Measurements from ENCODE around the gene TRPC3. TPM values are rescaled to one million over a fixed set of nuclear protein-coding genes. Genes with fewer than 3 reads are reported as not detected.

TRPC3 gene
- total RNA-seq, 1 experiment from 2014 or later, result 0.24 TPM

DNA sequence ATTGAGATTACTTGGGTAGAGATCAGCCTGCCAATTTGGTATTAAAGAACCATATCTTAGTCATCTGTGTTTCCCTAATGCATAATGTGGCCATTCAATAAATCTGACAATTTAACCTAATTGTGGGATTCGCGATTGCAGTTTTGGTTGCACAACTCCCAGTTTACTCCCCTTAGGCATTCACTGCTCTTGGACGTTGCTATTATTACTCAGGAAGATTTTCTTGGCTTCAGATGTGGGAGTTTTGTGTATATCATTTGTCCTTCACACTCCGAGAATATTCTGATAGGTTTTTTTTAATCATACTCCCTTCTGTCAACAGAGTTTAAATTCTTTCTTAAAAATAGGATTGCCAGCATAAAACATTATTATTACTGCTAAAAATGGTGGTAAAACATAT, 22.0 kb upstream of the TRPC3 start:
- POLR2A ChIA-PET (ENCODE audit: unreplicated experiment), result no interaction called here
- no peak for TF ChIP-seq EZH2 (IDR thresholded peaks at IDR 0.05; ENCODE audit: low read depth)
- TF ChIP-seq, protein P1, sequence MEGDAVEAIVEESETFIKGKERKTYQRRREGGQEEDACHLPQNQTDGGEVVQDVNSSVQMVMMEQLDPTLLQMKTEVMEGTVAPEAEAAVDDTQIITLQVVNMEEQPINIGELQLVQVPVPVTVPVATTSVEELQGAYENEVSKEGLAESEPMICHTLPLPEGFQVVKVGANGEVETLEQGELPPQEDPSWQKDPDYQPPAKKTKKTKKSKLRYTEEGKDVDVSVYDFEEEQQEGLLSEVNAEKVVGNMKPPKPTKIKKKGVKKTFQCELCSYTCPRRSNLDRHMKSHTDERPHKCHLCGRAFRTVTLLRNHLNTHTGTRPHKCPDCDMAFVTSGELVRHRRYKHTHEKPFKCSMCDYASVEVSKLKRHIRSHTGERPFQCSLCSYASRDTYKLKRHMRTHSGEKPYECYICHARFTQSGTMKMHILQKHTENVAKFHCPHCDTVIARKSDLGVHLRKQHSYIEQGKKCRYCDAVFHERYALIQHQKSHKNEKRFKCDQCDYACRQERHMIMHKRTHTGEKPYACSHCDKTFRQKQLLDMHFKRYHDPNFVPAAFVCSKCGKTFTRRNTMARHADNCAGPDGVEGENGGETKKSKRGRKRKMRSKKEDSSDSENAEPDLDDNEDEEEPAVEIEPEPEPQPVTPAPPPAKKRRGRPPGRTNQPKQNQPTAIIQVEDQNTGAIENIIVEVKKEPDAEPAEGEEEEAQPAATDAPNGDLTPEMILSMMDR (conservative IDR thresholded peaks at IDR 0.05), result no peak
- no peaks in the 10 kb centered on the region for H3K9me3 ChIP-seq (ENCODE audit: insufficient read depth, low read depth)
- intact Hi-C loops (cut with micrococcal nuclease; ENCODE audit: unreplicated experiment), result no loop called here
- H4K20me1 ChIP-seq (ENCODE audit: insufficient read depth), result no peaks in the 10 kb centered on the region
- BruUV-seq (replicated peaks), result no TSS peak
- H3K4me2 ChIP-seq, result no peak overlapping the region
- DNase-seq, result no peak
- H3F3A ChIP-seq (ENCODE audit: insufficient read depth, low read depth), result no peaks in the 10 kb centered on the region
- CTCF ChIA-PET, result no interaction called here
- H3K36me3 ChIP-seq (ENCODE audit: low read depth), result no peaks in the 10 kb centered on the region
- no peaks in the 10 kb centered on the region for H3K79me2 ChIP-seq (ENCODE audit: low read depth)
- no peak overlapping the region for H3K27ac ChIP-seq
- no peak overlapping the region for H2AFZ ChIP-seq
- H3K4me3 ChIP-seq, result no peak overlapping the region
- no peaks in the 10 kb centered on the region for H3K4me1 ChIP-seq (replicated peaks; ENCODE audit: insufficient read depth)
- no peaks in the 10 kb centered on the region for H3K27me3 ChIP-seq (ENCODE audit: insufficient read depth, low read depth)
- no peaks in the 10 kb centered on the region for H3K9me2 ChIP-seq (ENCODE audit: insufficient read depth)

DNA sequence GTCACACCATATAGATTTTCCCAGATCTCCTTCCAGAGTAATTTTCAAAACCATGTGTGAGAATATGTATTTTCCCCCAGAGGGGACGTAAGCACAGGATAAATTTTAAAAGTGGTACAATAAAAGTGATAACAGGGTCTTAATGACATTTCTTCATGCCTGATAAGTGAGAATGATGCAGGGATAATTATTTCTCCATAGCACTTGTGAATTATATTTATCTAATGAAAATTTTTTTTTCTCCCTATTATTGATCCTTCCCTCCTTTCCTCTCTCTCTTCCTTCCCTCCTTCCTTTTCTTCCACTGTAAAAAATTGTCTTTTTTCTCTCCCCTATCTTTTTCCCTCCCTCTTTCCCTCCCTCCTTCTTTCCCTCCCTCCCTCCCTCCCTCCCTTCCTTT, 17.0 kb upstream of the TRPC3 start:
- no TSS peak for BruUV-seq (replicated peaks)

DNA sequence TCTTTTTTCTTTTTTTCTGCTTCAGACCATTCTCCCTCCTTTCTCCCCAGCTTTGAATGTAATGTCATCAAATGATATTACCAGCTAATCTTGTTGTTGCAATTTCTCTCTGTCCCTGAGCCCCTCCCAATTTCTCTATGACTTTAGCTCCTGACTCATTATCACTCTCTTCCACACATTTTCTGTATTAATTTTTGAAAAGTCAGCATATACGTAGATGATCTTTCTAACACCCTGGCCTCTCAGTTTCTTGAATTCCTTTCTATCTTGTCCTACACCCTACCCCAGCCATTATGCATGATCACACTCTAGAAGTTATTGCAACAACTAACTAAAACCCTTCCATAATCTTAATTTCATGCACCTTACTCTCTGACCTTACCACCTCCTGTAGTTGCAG, 13.1 kb upstream of the TRPC3 start:
- ChIA-PET CTCF (no interaction called here), POLR2A (ENCODE audit: unreplicated experiment) (no interaction called here)
- Histone ChIP-seq H3K4me2 (no peak overlapping the region), H4K20me1 (ENCODE audit: insufficient read depth) (no peaks in the 10 kb centered on the region), H3K9me2 (ENCODE audit: insufficient read depth) (no peaks in the 10 kb centered on the region; the same call in 1 of the 2 replicates), H3K27ac (no peak overlapping the region), H3K27me3 (ENCODE audit: insufficient read depth, low read depth) (no peaks in the 10 kb centered on the region), H3K9me3 (ENCODE audit: insufficient read depth, low read depth) (no peaks in the 10 kb centered on the region), H2AFZ (no peak overlapping the region), H3K4me1 (replicated peaks; ENCODE audit: insufficient read depth) (no peaks in the 10 kb centered on the region), H3K4me3 (no peak overlapping the region), H3K79me2 (ENCODE audit: low read depth) (no peaks in the 10 kb centered on the region), H3F3A (ENCODE audit: insufficient read depth, low read depth) (no peaks in the 10 kb centered on the region), H3K36me3 (ENCODE audit: low read depth) (no peaks in the 10 kb centered on the region)
- DNase-seq, result no peak
- no TSS peak for BruUV-seq (replicated peaks)
- no peak for TF ChIP-seq EZH2 (IDR thresholded peaks at IDR 0.05; ENCODE audit: low read depth)
- TF ChIP-seq, protein P1 (conservative IDR thresholded peaks at IDR 0.05), result no peak
- intact Hi-C loops (cut with micrococcal nuclease; ENCODE audit: unreplicated experiment), result no loop called here

More for the DNA sequence above, 17.0 kb upstream of the TRPC3 start:
- Histone ChIP-seq H2AFZ (no peak overlapping the region), H3K4me3 (no peak overlapping the region), H3K4me2 (no peak overlapping the region), H3K36me3 (ENCODE audit: low read depth) (no peaks in the 10 kb centered on the region), H3K27me3 (ENCODE audit: insufficient read depth, low read depth) (no peaks in the 10 kb centered on the region), H3K4me1 (replicated peaks; ENCODE audit: insufficient read depth) (no peaks in the 10 kb centered on the region), H3K79me2 (ENCODE audit: low read depth) (no peaks in the 10 kb centered on the region), H4K20me1 (ENCODE audit: insufficient read depth) (no peaks in the 10 kb centered on the region), H3K27ac (no peak overlapping the region), H3K9me3 (ENCODE audit: insufficient read depth, low read depth) (no peaks in the 10 kb centered on the region), H3K9me2 (ENCODE audit: insufficient read depth) (no peaks in the 10 kb centered on the region), H3F3A (ENCODE audit: insufficient read depth, low read depth) (no peaks in the 10 kb centered on the region)
- no peak for DNase-seq
- CTCF ChIA-PET, result no interaction called here
- TF ChIP-seq EZH2 (IDR thresholded peaks at IDR 0.05; ENCODE audit: low read depth), result no peak
- TF ChIP-seq, protein P1 (conservative IDR thresholded peaks at IDR 0.05), result no peak
- POLR2A ChIA-PET (ENCODE audit: unreplicated experiment), result no interaction called here
- intact Hi-C loops (cut with micrococcal nuclease; ENCODE audit: unreplicated experiment), result no loop called here
